ENCODE results near the gene PCK2. TPM values are rescaled to one million over a fixed set of nuclear protein-coding genes. Genes with fewer than 3 reads are reported as not detected.

Gene PCK2
- total and polyA plus RNA-seq, 2 experiments from 2014 or later = 68.7 to 88.8 TPM

- H3K27me3 ChIP-seq = peaks cover 4% of the 10 kb centered on the region
- H3K79me2 ChIP-seq = no peaks in the 10 kb centered on the region
- WGBS (ENCODE audit: low lambda C conversion rate, missing lambda C conversion rate) = 94% methylated on average over 23 of the region's 23 CpGs
- H3K36me3 ChIP-seq (replicated peaks; ENCODE audit: insufficient read depth, low read depth) = no peaks in the 10 kb centered on the region
- H3K9me2 ChIP-seq (replicated peaks; ENCODE audit: insufficient read depth) = no peaks in the 10 kb centered on the region
- no peak for DNase-seq (ENCODE audit: low spot score)
- H4K20me1 ChIP-seq (ENCODE audit: insufficient read depth, poor library complexity, severe bottlenecking) = no peaks in the 10 kb centered on the region
- no peak overlapping the region for H2AFZ ChIP-seq
- no peaks in the 10 kb centered on the region for H3K9me3 ChIP-seq (ENCODE audit: low read depth)
- no peak overlapping the region for H3K27ac ChIP-seq
- no peak overlapping the region for H3K4me2 ChIP-seq
- TF ChIP-seq CTCF (IDR thresholded peaks at IDR 0.05; ENCODE audit: poor library complexity) = no peak
- TF ChIP-seq EZH2 (IDR thresholded peaks at IDR 0.05; ENCODE audit: borderline replicate concordance) = no peak
- TF ChIP-seq EZH2phosphoT487 (IDR thresholded peaks at IDR 0.05; ENCODE audit: low read depth, severe bottlenecking, unreplicated experiment) = no peak
- peaks cover 3% of the 10 kb centered on the region for H3K4me1 ChIP-seq (ENCODE audit: insufficient read depth)
- no peak overlapping the region for H3K4me3 ChIP-seq
Measured at GRCh38 chr14:24077086-24077485, 17.0 kb upstream of the PCK2 start.

DNA sequence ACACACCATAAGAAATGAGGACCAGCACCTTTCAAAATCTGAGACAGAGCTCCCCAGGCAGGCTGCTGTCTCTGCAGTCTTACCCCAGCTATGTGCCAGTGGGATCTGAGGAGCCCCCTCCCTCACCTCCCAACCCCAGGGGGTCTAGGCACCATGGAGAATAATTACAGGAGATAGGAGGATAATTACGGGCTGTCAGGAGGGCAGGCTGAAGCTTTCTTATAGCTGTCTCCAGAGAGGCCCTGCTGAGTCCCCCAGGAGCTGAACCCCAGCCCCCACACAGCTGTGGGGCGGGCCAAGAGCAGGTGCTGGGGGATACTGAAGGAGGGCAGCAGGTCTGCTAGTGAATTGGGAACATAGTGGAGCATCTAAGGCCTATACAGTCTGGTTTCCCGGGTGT, 16.0 kb upstream of the PCK2 start:
- TF ChIP-seq CTCF (IDR thresholded peaks at IDR 0.05; ENCODE audit: poor library complexity) = no peak
- no peak for TF ChIP-seq EZH2phosphoT487 (IDR thresholded peaks at IDR 0.05; ENCODE audit: low read depth, severe bottlenecking, unreplicated experiment)
- no peak for TF ChIP-seq EZH2 (IDR thresholded peaks at IDR 0.05; ENCODE audit: borderline replicate concordance)
- Histone ChIP-seq H3K9me3 (ENCODE audit: low read depth) (no peaks in the 10 kb centered on the region), H4K20me1 (ENCODE audit: insufficient read depth, poor library complexity, severe bottlenecking) (no peaks in the 10 kb centered on the region), H3K79me2 (no peaks in the 10 kb centered on the region), H3K4me3 (no peak overlapping the region), H3K9me2 (replicated peaks; ENCODE audit: insufficient read depth) (no peaks in the 10 kb centered on the region), H3K27ac (no peak overlapping the region), H3K27me3 (peaks cover 4% of the 10 kb centered on the region), H2AFZ (no peak overlapping the region), H3K4me2 (no peak overlapping the region), H3K4me1 (ENCODE audit: insufficient read depth) (peaks cover 3% of the 10 kb centered on the region), H3K36me3 (replicated peaks; ENCODE audit: insufficient read depth, low read depth) (no peaks in the 10 kb centered on the region)
- WGBS (ENCODE audit: low lambda C conversion rate, missing lambda C conversion rate) = 71% methylated on average over 3 of the region's 3 CpGs
- no peak for DNase-seq (ENCODE audit: low spot score)

DNA sequence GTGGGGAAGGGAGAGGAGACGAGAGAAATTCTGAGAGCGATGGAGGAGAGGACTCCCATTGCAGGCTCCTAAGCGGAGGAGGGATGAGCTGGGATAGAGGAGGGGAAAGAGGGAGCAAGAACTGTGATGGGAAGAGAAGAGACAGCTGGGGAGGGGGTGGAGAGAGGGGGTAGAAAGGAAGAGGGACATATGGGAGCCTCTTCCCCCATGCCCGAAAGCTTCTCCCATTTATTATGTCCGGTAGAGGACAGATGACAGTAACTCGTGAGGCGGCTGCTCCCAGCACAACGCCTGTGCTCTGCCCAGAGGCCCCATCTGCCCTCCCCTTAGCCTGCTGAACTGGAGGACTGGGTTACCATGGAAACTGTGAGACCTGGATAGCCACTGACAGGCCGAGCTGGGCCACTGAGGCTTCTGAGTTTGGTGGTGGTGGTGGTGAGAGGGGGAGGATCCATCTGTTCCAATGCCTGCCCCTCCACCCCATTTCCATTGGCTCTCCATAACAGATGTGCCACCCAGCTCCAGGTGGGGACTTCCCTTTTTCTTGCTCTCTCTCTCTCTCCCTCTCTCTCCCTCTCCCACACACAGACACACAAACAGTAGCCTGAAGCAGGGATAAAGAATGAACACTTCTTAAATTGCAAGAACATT, 14.5 kb upstream of the PCK2 start:
- H2AFZ ChIP-seq = no peak overlapping the region
- no peak overlapping the region for H3K27ac ChIP-seq
- H3K9me3 ChIP-seq (ENCODE audit: low read depth) = no peaks in the 10 kb centered on the region
- DNase-seq (ENCODE audit: low spot score) = no peak
- H3K36me3 ChIP-seq (replicated peaks; ENCODE audit: insufficient read depth, low read depth) = no peaks in the 10 kb centered on the region
- TF ChIP-seq CTCF (IDR thresholded peaks at IDR 0.05; ENCODE audit: poor library complexity) (no peak), EZH2phosphoT487 (IDR thresholded peaks at IDR 0.05; ENCODE audit: low read depth, severe bottlenecking, unreplicated experiment) (no peak), EZH2 (IDR thresholded peaks at IDR 0.05; ENCODE audit: borderline replicate concordance) (no peak)
- peaks cover 4% of the 10 kb centered on the region for H3K27me3 ChIP-seq
- H3K79me2 ChIP-seq = no peaks in the 10 kb centered on the region
- H3K4me2 ChIP-seq = no peak overlapping the region
- 71% methylated on average over 9 of the region's 9 CpGs for WGBS (ENCODE audit: low lambda C conversion rate, missing lambda C conversion rate)
- H3K4me3 ChIP-seq = no peak overlapping the region
- H3K9me2 ChIP-seq (replicated peaks; ENCODE audit: insufficient read depth) = no peaks in the 10 kb centered on the region
- peaks cover 3% of the 10 kb centered on the region for H3K4me1 ChIP-seq (ENCODE audit: insufficient read depth)
- H4K20me1 ChIP-seq (ENCODE audit: insufficient read depth, poor library complexity, severe bottlenecking) = no peaks in the 10 kb centered on the region
